Caco-2 (cell line): ENCODE data around the gene CCDC82. TPM values are rescaled to one million over a fixed set of nuclear protein-coding genes. Genes with fewer than 3 reads are reported as not detected.
A peak's percentile ranks its signal among the peaks of the same experiment; 100 is the strongest.

Source experiments
- BruUV-seq: library from RNA; stranded (reverse); fragments of 400-500 nt; replicated peaks from 2 replicates; lab custom pipeline; 2021; lab: Mats Ljungman, UMichigan
- CTCF ChIA-PET: fragments of 300-600 bp; sonication (Branson Sonifier 250); formaldehyde crosslinking; loops from one replicate; lab custom pipeline; 2022; ENCODE audit warnings: antibody characterized with exemption; lab: Charles Lee
- POLR2A ChIA-PET: fragments of 300-600 bp; sonication (Branson Sonifier 250); formaldehyde crosslinking; loops from one replicate; lab custom pipeline; 2022; ENCODE audit warnings: antibody characterized with exemption; lab: Charles Lee
- DNase-seq, 2 experiments: peaks; one replicate each; pipeline versions ENCODE4 v3.0.0 to v3.0.0-alpha.2; 2020 to 2022
- H3K27me3 ChIP-seq: replicated peaks from 2 replicates; pipeline ENCODE4 v1.6.0; 2011; ENCODE audit warnings: low read length; ENCODE audit not compliant: control insufficient read depth, insufficient read depth
- H3K36me3 ChIP-seq: 2 replicates; pipeline ENCODE4 v1.5.1; 2011; ENCODE audit warnings: low read length; ENCODE audit not compliant: control insufficient read depth, insufficient read depth
- H3K4me1 ChIP-seq: fragments of 250-450 bp; sonication (Bioruptor Pico); 2 replicates; pipeline ENCODE4 v1.5.1; 2020; ENCODE audit warnings: mild to moderate bottlenecking
- H3K4me3 ChIP-seq: 2 replicates; pipeline ENCODE4 v1.5.1; 2011; ENCODE audit warnings: low read depth, mild to moderate bottlenecking, control low read depth, low read length
- H3K9me3 ChIP-seq: fragments of 250-450 bp; sonication (Bioruptor Pico); 2 replicates; pipeline ENCODE4 v1.5.1; 2020; ENCODE audit warnings: mild to moderate bottlenecking, moderate library complexity
- H3K27ac Mint-ChIP-seq: one replicate; pipeline ENCODE4 v1.8.0; 2022; ENCODE audit warnings: mixed read lengths; ENCODE audit not compliant: unreplicated experiment
- H3K27me3 Mint-ChIP-seq: one replicate; pipeline ENCODE4 v1.8.0; 2022; ENCODE audit warnings: mixed read lengths; ENCODE audit not compliant: insufficient read depth, unreplicated experiment
- H3K36me3 Mint-ChIP-seq: one replicate; pipeline ENCODE4 v1.8.0; 2022; ENCODE audit warnings: mild to moderate bottlenecking, mixed read lengths; ENCODE audit not compliant: insufficient read depth, unreplicated experiment
- H3K4me1 Mint-ChIP-seq: one replicate; pipeline ENCODE4 v1.8.0; 2022; ENCODE audit warnings: low read depth, mixed read lengths; ENCODE audit not compliant: unreplicated experiment
- H3K4me3 Mint-ChIP-seq: one replicate; pipeline ENCODE4 v1.8.0; 2022; ENCODE audit warnings: mild to moderate bottlenecking, moderate library complexity, mixed read lengths; ENCODE audit not compliant: unreplicated experiment
- H3K9me3 Mint-ChIP-seq: one replicate; pipeline ENCODE4 v1.8.0; 2022; ENCODE audit warnings: mixed read lengths; ENCODE audit not compliant: unreplicated experiment
- CTCF ChIP-seq, 2 experiments: fragments of 200-600 bp in 1 of 2; IDR thresholded peaks; 1 replicate in 1 of 2; 2 replicates in 1 of 2; pipeline versions ENCODE4 v1.5.1 to v1.8.0; 2011 to 2022; ENCODE audit warnings: antibody characterized with exemption in 1 of 2, control low read depth in 1 of 2, inconsistent platforms in 1 of 2, low read depth in 1 of 2, low read length in 1 of 2, mild to moderate bottlenecking in 1 of 2, moderate library complexity in 1 of 2; ENCODE audit not compliant: insufficient read depth in 1 of 2, severe bottlenecking in 1 of 2, unreplicated experiment in 1 of 2
- intact Hi-C: fragments of 100-400 bp; cut with micrococcal nuclease; formaldehyde crosslinking; loops from one replicate; pipeline ENCODE4 v1.10.0; 2022; ENCODE audit not compliant: unreplicated experiment
- total RNA-seq: library from RNA; stranded (reverse); gene quantifications from 2 replicates; pipeline ENCODE4 v1.2.3, GENCODE V29; 2022

CCDC82 gene
- total RNA-seq, 1 experiment from 2014 or later: 38.2 TPM

- Histone ChIP-seq H3K27me3 (no peaks in the 10 kb centered on the region), H3K9me3 (no peaks in the 10 kb centered on the region), H3K4me1 (peaks cover 46% of the 10 kb centered on the region), H3K36me3 (no peaks in the 10 kb centered on the region), H3K4me3 (no peak overlapping the region)
- intact Hi-C loops: loop anchor here (1.0 kb wide), 4 partner anchors 12 to 238 kb away; no protein-coding TSS in a partner anchor
- no peak for TF ChIP-seq CTCF (IDR thresholded peaks at IDR 0.05; ENCODE audit: insufficient read depth in 1 of 2, low read depth in 1 of 2, low read length in 1 of 2, severe bottlenecking in 1 of 2, unreplicated experiment in 1 of 2)
- Mint-ChIP-seq H3K36me3 (no peaks in the 10 kb centered on the region), H3K27ac (peak overlapping the region; percentile 10), H3K4me1 (peaks cover 47% of the 10 kb centered on the region), H3K27me3 (no peaks in the 10 kb centered on the region), H3K4me3 (peak overlapping the region; percentile 10), H3K9me3 (no peaks in the 10 kb centered on the region)
- POLR2A ChIA-PET: interaction anchor here (0.5 to 1.5 kb wide), 3 partner anchors 52 to 548 kb away, joined by 3 to 6 read pairs (median 5); partner anchors contain the start of genes CCDC82, FAM76B and JRKL
- peak in 1 of 2 experiments; percentile 64 for DNase-seq
- CTCF ChIA-PET: interaction anchor here (1.1 to 1.7 kb wide), 4 partner anchors 52 to 489 kb away, joined by 3 to 5 read pairs (median 3); partner anchors contain the start of genes CCDC82 and JRKL
- no TSS peak for BruUV-seq
Observed at GRCh38 chr11:96337541-96338431, 51.9 kb downstream of the CCDC82 start.

GRCh38 chr11:96335388-96335787, 54.3 kb downstream of the CCDC82 start:
- no peaks in the 10 kb centered on the region for H3K27me3 Mint-ChIP-seq
- no peaks in the 10 kb centered on the region for H3K9me3 ChIP-seq
- no peaks in the 10 kb centered on the region for H3K36me3 ChIP-seq
- H3K9me3 Mint-ChIP-seq: no peaks in the 10 kb centered on the region
- no peak overlapping the region for H3K27ac Mint-ChIP-seq
- DNase-seq: no peak
- H3K27me3 ChIP-seq: no peaks in the 10 kb centered on the region
- no peak overlapping the region for H3K4me3 ChIP-seq
- peaks cover 47% of the 10 kb centered on the region for H3K4me1 ChIP-seq
- ChIA-PET POLR2A (no interaction called here), CTCF (interaction anchor here (1.7 kb wide), 1 partner anchor 486 kb away, joined by 7 read pairs; no protein-coding TSS in a partner anchor)
- BruUV-seq: no TSS peak
- no peaks in the 10 kb centered on the region for H3K36me3 Mint-ChIP-seq
- H3K4me1 Mint-ChIP-seq: peaks cover 44% of the 10 kb centered on the region
- H3K4me3 Mint-ChIP-seq: no peak overlapping the region
- intact Hi-C loops: no loop called here
- TF ChIP-seq CTCF (IDR thresholded peaks at IDR 0.05; ENCODE audit: insufficient read depth in 1 of 2, low read depth in 1 of 2, low read length in 1 of 2, severe bottlenecking in 1 of 2, unreplicated experiment in 1 of 2): no peak

GRCh38 chr11:96334219-96334618, 55.5 kb downstream of the CCDC82 start:
- Mint-ChIP-seq H3K36me3 (peaks cover 3% of the 10 kb centered on the region), H3K4me3 (no peak overlapping the region), H3K9me3 (no peaks in the 10 kb centered on the region), H3K4me1 (peaks cover 49% of the 10 kb centered on the region), H3K27me3 (no peaks in the 10 kb centered on the region), H3K27ac (no peak overlapping the region)
- H3K4me3 ChIP-seq: no peak overlapping the region
- no peaks in the 10 kb centered on the region for H3K36me3 ChIP-seq
- CTCF ChIA-PET: interaction anchor here (1.1 to 1.7 kb wide), 2 partner anchors 9 to 485 kb away, joined by 5 to 7 read pairs; partner anchors contain the start of gene MAML2
- no peak for TF ChIP-seq CTCF (IDR thresholded peaks at IDR 0.05; ENCODE audit: insufficient read depth in 1 of 2, low read depth in 1 of 2, low read length in 1 of 2, severe bottlenecking in 1 of 2, unreplicated experiment in 1 of 2)
- intact Hi-C loops: no loop called here
- BruUV-seq: no TSS peak
- no peaks in the 10 kb centered on the region for H3K9me3 ChIP-seq
- DNase-seq: no peak
- H3K4me1 ChIP-seq: peaks cover 57% of the 10 kb centered on the region
- POLR2A ChIA-PET: no interaction called here
- no peaks in the 10 kb centered on the region for H3K27me3 ChIP-seq
